IPS-20b (cell line): ENCODE data around the gene FOSL1.

Experiments used
- H3K27ac ChIP-seq: one replicate; pipeline ENCODE4 v1.5.1; 2013; ENCODE audit warnings: low read length
- H3K27me3 ChIP-seq: 2 replicates; pipeline ENCODE4 v1.6.1; 2013; ENCODE audit warnings: mild to moderate bottlenecking, low read length, inconsistent platforms; ENCODE audit not compliant: insufficient read depth
- H3K36me3 ChIP-seq: 2 replicates; pipeline ENCODE4 v1.6.1; 2013; ENCODE audit warnings: low read depth, mild to moderate bottlenecking, inconsistent platforms, low read length, moderate library complexity; ENCODE audit not compliant: insufficient read depth
- H3K4me1 ChIP-seq: 2 replicates; pipeline ENCODE4 v1.6.1; 2013; ENCODE audit warnings: mild to moderate bottlenecking, control low read depth, inconsistent platforms, low read length, moderate library complexity; ENCODE audit not compliant: insufficient read depth
- H3K4me3 ChIP-seq: 2 replicates; pipeline ENCODE4 v1.5.1; 2013; ENCODE audit warnings: mild to moderate bottlenecking, low read length, inconsistent platforms
- H3K9ac ChIP-seq: 2 replicates; pipeline ENCODE4 v1.6.1; 2013; ENCODE audit warnings: low read depth, mild to moderate bottlenecking, inconsistent platforms, low read length, moderate library complexity
- H3K9me3 ChIP-seq: 2 replicates; pipeline ENCODE4 v1.6.1; 2013; ENCODE audit warnings: mild to moderate bottlenecking, low read depth, low read length, inconsistent platforms; ENCODE audit not compliant: insufficient read depth

Gene FOSL1

DNA sequence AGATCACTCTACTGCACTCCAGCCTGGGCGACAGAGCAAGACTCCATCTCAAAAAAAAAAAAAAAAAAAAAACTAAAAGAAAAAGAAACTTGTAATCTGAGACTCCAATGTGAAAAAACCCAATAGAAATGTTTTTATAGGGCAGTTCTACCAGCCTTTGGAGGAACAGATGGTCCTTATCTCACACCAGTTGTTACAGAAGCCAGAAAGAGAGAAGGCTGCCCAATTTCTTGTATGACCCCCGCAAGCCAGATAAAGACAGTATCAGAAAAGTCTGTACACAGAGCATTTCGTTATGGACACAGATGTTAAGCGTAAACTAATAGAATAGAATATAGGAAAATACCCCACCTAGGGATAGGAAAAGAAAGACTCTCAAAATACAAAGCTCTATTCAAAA, 33.8 kb upstream of the FOSL1 start:
- H3K4me1 ChIP-seq, result no peaks in the 10 kb centered on the region; the same call in 1 of the 2 replicates
- 0 out of 2 replicates have a peak, but pooled peaks cover 4% of the 10 kb centered on the region for H3K27me3 ChIP-seq
- no peak overlapping the region for H3K4me3 ChIP-seq
- H3K27ac ChIP-seq, result no peak overlapping the region
- H3K36me3 ChIP-seq, result no peaks in the 10 kb centered on the region
- H3K9ac ChIP-seq, result no peak overlapping the region
- H3K9me3 ChIP-seq, result no peaks in the 10 kb centered on the region

GRCh38 chr11:65932558-65932919, 32.4 kb upstream of the FOSL1 start:
- H3K9me3 ChIP-seq, result no peaks in the 10 kb centered on the region
- H3K9ac ChIP-seq, result no peak overlapping the region
- no peaks in the 10 kb centered on the region for H3K36me3 ChIP-seq
- H3K27ac ChIP-seq, result no peak overlapping the region
- H3K4me1 ChIP-seq, result peaks cover 7% of the 10 kb centered on the region
- no peak overlapping the region for H3K4me3 ChIP-seq
- H3K27me3 ChIP-seq, result 0 out of 2 replicates have a peak, but pooled peaks cover 2% of the 10 kb centered on the region

GRCh38 chr11:65931773-65932557, 31.8 kb upstream of the FOSL1 start:
- no peak overlapping the region for H3K4me3 ChIP-seq
- H3K27me3 ChIP-seq, result no peaks in the 10 kb centered on the region
- H3K27ac ChIP-seq, result no peak overlapping the region
- H3K4me1 ChIP-seq, result peaks cover 8% of the 10 kb centered on the region
- H3K36me3 ChIP-seq, result no peaks in the 10 kb centered on the region
- no peak overlapping the region for H3K9ac ChIP-seq
- no peaks in the 10 kb centered on the region for H3K9me3 ChIP-seq

- no peak overlapping the region for H3K9ac ChIP-seq
- no peaks in the 10 kb centered on the region for H3K9me3 ChIP-seq
- H3K4me1 ChIP-seq, result peaks cover 8% of the 10 kb centered on the region
- no peak overlapping the region for H3K4me3 ChIP-seq
- H3K27ac ChIP-seq, result no peak overlapping the region
- H3K36me3 ChIP-seq, result no peaks in the 10 kb centered on the region
- H3K27me3 ChIP-seq, result no peaks in the 10 kb centered on the region
Measured at GRCh38 chr11:65928667-65929066, 28.5 kb upstream of the FOSL1 start.

DNA sequence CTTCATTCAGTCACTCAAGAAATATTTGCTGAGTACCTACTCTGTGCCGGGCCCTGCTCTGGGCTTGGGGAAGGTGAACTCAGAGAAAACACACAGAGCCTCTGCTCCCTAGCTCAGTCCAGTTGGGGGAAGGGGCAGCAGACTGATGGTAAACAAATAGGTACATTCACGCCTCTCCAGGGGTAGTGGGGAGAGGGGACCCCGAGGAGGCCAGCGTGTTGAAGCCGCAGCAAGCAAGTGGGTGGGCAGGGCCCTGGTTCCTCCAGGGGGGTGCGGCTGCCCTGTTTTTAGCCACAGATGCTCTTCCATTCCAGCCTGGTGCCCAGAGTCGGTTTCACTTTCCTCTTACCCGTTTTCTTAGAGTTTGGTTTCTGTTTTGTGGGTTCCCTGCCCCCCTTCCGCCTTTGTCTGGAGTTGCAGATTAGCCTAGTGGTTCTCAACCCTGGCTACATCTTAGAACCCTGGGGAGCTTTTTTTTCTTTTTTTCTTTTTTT, 27.8 kb upstream of the FOSL1 start:
- Histone ChIP-seq H3K36me3 (peaks cover 4% of the 10 kb centered on the region; the same call in 1 of the 2 replicates), H3K4me3 (no peak overlapping the region)

GRCh38 chr11:65925397-65925796, 25.2 kb upstream of the FOSL1 start:
- Histone ChIP-seq H3K9me3 (no peaks in the 10 kb centered on the region), H3K36me3 (peaks cover 15% of the 10 kb centered on the region), H3K4me3 (no peak overlapping the region), H3K27ac (no peak overlapping the region), H3K4me1 (peaks cover 8% of the 10 kb centered on the region), H3K27me3 (no peaks in the 10 kb centered on the region), H3K9ac (no peak overlapping the region)

More for the DNA sequence above, 27.8 kb upstream of the FOSL1 start:
- H3K9ac ChIP-seq, result peak overlapping the region; percentile 45; the same call in 1 of the 2 replicates
- H3K4me1 ChIP-seq, result peaks cover 8% of the 10 kb centered on the region
- no peaks in the 10 kb centered on the region for H3K9me3 ChIP-seq
- H3K27ac ChIP-seq, result no peak overlapping the region
- H3K27me3 ChIP-seq, result no peaks in the 10 kb centered on the region

- no peak overlapping the region for H3K9ac ChIP-seq
- H3K27me3 ChIP-seq, result no peaks in the 10 kb centered on the region
- peaks cover 15% of the 10 kb centered on the region for H3K36me3 ChIP-seq
Measured at GRCh38 chr11:65922565-65922964, 22.4 kb upstream of the FOSL1 start.

GRCh38 chr11:65921876-65922275, 21.7 kb upstream of the FOSL1 start:
- H3K36me3 ChIP-seq, result peaks cover 15% of the 10 kb centered on the region
- no peak overlapping the region for H3K4me3 ChIP-seq
- no peaks in the 10 kb centered on the region for H3K4me1 ChIP-seq
- H3K9ac ChIP-seq, result no peak overlapping the region
- no peaks in the 10 kb centered on the region for H3K27me3 ChIP-seq
- H3K9me3 ChIP-seq, result no peaks in the 10 kb centered on the region
- no peak overlapping the region for H3K27ac ChIP-seq

More at GRCh38 chr11:65922565-65922964, 22.4 kb upstream of the FOSL1 start:
- H3K9me3 ChIP-seq, result no peaks in the 10 kb centered on the region
- H3K4me3 ChIP-seq, result no peak overlapping the region
- H3K4me1 ChIP-seq, result peaks cover 1% of the 10 kb centered on the region; the same call in 1 of the 2 replicates
- no peak overlapping the region for H3K27ac ChIP-seq

DNA sequence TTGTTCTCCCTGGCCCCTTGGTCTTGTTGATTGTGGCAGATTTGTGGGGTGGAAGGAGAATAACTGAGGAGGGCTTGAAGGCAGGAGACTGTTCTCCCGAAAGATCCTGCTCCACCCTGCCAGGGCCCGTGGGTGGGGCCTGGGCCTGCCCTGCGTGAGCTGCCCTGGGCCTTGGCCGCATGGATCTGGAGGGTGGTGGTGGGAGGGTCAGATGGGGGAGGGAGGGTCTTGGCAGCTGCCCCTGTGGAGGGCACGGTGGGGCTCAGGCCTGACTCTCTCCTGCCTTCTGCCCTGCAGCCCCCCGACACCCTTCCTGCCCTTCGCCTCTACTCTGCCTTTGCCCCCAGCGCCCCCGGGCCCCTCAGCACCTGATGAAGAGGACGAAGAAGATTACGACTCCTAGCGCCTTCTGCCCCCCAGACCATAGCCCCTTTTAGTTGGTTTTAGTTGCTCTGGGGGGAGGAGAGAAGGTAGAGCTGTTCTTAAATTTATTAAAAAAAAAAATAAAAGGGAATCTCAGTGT, 20.9 kb upstream of the FOSL1 start:
- no peak overlapping the region for H3K9ac ChIP-seq
- no peaks in the 10 kb centered on the region for H3K4me1 ChIP-seq
- H3K36me3 ChIP-seq, result peaks cover 15% of the 10 kb centered on the region
- no peak overlapping the region for H3K4me3 ChIP-seq
- H3K27ac ChIP-seq, result no peak overlapping the region
- no peaks in the 10 kb centered on the region for H3K9me3 ChIP-seq
- H3K27me3 ChIP-seq, result no peaks in the 10 kb centered on the region

GRCh38 chr11:65920372-65920802, 20.2 kb upstream of the FOSL1 start:
- Histone ChIP-seq H3K27me3 (no peaks in the 10 kb centered on the region), H3K36me3 (peaks cover 15% of the 10 kb centered on the region), H3K9ac (peak overlapping the region; percentile 71; the same call in 1 of the 2 replicates), H3K4me1 (peaks cover 2% of the 10 kb centered on the region; the same call in 1 of the 2 replicates), H3K4me3 (peak overlapping the region; percentile 81), H3K27ac (no peak overlapping the region), H3K9me3 (no peaks in the 10 kb centered on the region)

DNA sequence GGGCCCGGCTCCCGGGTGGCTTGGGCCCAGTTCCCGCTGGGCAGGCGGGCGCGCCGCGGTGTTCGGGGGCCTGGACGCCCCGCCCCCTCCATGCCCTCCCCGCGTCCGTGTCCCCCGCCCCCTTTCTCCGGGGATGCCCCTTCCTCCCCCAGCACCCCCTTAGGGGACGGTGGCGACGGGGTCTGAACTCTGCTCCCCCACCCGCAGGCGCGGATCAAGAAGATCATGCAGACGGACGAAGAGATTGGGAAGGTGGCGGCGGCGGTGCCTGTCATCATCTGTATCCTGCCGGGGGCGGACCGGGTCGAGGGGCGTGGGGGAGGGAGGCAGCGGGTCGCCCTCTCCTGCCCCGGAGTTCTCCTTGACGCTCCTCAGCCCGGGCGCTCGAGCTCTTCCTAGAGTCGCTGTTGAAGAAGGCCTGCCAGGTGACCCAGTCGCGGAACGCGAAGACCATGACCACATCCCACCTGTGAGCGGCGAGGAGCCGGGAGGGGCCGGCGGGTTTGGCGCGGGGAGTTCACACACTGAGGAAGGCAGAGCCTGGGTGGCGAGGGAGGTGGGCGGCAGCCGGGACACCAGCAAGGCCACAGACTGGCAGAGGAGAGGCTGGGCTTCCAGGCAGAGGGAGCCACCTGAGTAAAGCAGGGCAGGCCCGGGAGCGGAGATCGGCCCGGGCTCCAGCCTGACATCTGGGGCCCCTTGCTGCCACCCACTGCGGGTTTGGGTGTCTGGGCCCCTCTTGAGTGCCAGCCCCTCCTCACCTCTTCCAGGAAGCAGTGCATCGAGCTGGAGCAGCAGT, 19.6 kb upstream of the FOSL1 start:
- Histone ChIP-seq H3K9ac (peak overlapping the region; percentile 71; the same call in 1 of the 2 replicates), H3K4me1 (peaks cover 6% of the 10 kb centered on the region; the same call in 1 of the 2 replicates), H3K27ac (no peak overlapping the region)

More for the DNA sequence above, 19.6 kb upstream of the FOSL1 start:
- H3K9me3 ChIP-seq, result no peaks in the 10 kb centered on the region
- H3K27me3 ChIP-seq, result no peaks in the 10 kb centered on the region
- H3K36me3 ChIP-seq, result peaks cover 15% of the 10 kb centered on the region
- H3K4me3 ChIP-seq, result peak overlapping the region; percentile 81
